OCI-LY7 (cell line): ENCODE measurements around the gene DTWD2.

ENCODE experiments used
- EZH2phosphoT487 ChIP-seq: fragments of 200-600 bp; sonication (generic); IDR thresholded peaks from 2 replicates; pipeline ENCODE4 v1.6.1; 2018; ENCODE audit warnings: low read depth, borderline replicate concordance, mild to moderate bottlenecking, mixed run types, antibody characterized with exemption, low read length, moderate library complexity, mixed read lengths
- TF ChIP-seq, protein P1 (sequence below): fragments of 200-600 bp; sonication (generic); conservative IDR thresholded peaks from 2 replicates; pipeline ENCODE4 v1.5.1; 2014; ENCODE audit warnings: mild to moderate bottlenecking, antibody characterized with exemption, low read length, moderate library complexity, mixed read lengths

DNA sequence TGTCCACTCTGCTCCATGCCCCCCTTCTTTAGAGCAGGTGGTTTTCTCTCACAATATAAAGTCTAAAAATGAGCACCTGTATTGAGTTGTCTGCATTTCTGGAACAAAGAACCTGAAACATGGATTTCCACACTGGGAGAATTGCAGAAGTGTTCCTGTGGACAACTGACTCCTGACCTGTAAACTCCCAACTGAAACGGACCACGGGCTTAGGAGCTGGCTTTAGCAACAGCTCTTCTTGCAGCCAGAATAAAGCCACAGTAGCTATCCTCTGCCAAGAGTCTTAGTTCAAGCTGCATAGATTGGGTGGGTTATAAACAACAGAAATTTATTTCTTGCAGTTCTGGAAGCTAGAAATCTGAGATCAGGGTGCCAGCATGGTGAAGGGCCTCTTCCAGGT, 194.7 kb downstream of the DTWD2 start:
- TF ChIP-seq, protein P1, sequence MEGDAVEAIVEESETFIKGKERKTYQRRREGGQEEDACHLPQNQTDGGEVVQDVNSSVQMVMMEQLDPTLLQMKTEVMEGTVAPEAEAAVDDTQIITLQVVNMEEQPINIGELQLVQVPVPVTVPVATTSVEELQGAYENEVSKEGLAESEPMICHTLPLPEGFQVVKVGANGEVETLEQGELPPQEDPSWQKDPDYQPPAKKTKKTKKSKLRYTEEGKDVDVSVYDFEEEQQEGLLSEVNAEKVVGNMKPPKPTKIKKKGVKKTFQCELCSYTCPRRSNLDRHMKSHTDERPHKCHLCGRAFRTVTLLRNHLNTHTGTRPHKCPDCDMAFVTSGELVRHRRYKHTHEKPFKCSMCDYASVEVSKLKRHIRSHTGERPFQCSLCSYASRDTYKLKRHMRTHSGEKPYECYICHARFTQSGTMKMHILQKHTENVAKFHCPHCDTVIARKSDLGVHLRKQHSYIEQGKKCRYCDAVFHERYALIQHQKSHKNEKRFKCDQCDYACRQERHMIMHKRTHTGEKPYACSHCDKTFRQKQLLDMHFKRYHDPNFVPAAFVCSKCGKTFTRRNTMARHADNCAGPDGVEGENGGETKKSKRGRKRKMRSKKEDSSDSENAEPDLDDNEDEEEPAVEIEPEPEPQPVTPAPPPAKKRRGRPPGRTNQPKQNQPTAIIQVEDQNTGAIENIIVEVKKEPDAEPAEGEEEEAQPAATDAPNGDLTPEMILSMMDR = no peak
- TF ChIP-seq EZH2phosphoT487 = no peak
